HG02642 (cell line): ENCODE results near the gene FHIP2A.
"Not testable (repeated sequence)": the region's sequence is repeated elsewhere in the genome, so short reads cannot be mapped to it uniquely, and the experiment has no call there.

ENCODE experiments used
- ATAC-seq: cut with Tn5 transposase; IDR thresholded peaks from one replicate; pipeline ENCODE4 v1.9.1; 2021; ENCODE audit warnings: mild to moderate bottlenecking; ENCODE audit not compliant: unreplicated experiment, poor library complexity

The FHIP2A gene

GRCh38 chr10:114815791-114816190 is 5.8 kb upstream of the FHIP2A start:
- no peak for ATAC-seq

- no peak for ATAC-seq
These were observed 5.3 kb upstream of the FHIP2A start for GRCh38 chr10:114816308-114816707.

GRCh38 chr10:114819322-114819721 is 2.3 kb upstream of the FHIP2A start:
- no peak for ATAC-seq

- ATAC-seq: peak; percentile 50
These were observed 399 bp downstream of the FHIP2A start for GRCh38 chr10:114821915-114822443.

- peak; percentile 26 for ATAC-seq
These were observed 980 bp downstream of the FHIP2A start for GRCh38 chr10:114822444-114823076.

- no peak for ATAC-seq
These were observed 1.5 kb downstream of the FHIP2A start for GRCh38 chr10:114823077-114823463.

- ATAC-seq: no peak
These were observed 2.8 kb downstream of the FHIP2A start for GRCh38 chr10:114824391-114824790.

GRCh38 chr10:114825513-114826253 is 4.1 kb downstream of the FHIP2A start:
- peak; percentile 39 for ATAC-seq

GRCh38 chr10:114829160-114829909 is 7.8 kb downstream of the FHIP2A start:
- no peak for ATAC-seq

GRCh38 chr10:114831186-114831867 is 9.7 kb downstream of the FHIP2A start:
- ATAC-seq: no peak

GRCh38 chr10:114837690-114838089 is 16.1 kb downstream of the FHIP2A start:
- no peak for ATAC-seq

- no peak for ATAC-seq
These were observed 18.3 kb downstream of the FHIP2A start for GRCh38 chr10:114839901-114840300.

- no peak for ATAC-seq
These were observed 24.6 kb downstream of the FHIP2A start for GRCh38 chr10:114845978-114846693.

GRCh38 chr10:114847517-114847916 is 25.9 kb downstream of the FHIP2A start:
- not testable (repeated sequence) for ATAC-seq

GRCh38 chr10:114849674-114850073 is 28.1 kb downstream of the FHIP2A start:
- ATAC-seq: no peak

GRCh38 chr10:114850126-114850525 is 28.5 kb downstream of the FHIP2A start:
- no peak for ATAC-seq

GRCh38 chr10:114851336-114851735 is 29.8 kb downstream of the FHIP2A start:
- no peak for ATAC-seq

- no peak for ATAC-seq
These were observed 30.6 kb downstream of the FHIP2A start for GRCh38 chr10:114852197-114852596.

- ATAC-seq: no peak
These were observed 33.3 kb downstream of the FHIP2A start for GRCh38 chr10:114854906-114855305.
